NCI-H187 (cell line): ENCODE measurements around the gene NKX2-1.
A peak's percentile ranks its signal among the peaks of the same experiment; 100 is the strongest.
"Not testable (repeated sequence)": the region's sequence is repeated elsewhere in the genome, so short reads cannot be mapped to it uniquely, and the experiment has no call there.

Source experiments
- DNase-seq, 2 experiments: peaks; one replicate each; lab custom pipeline; 2025; lab: John Stamatoyannopoulos, UW

The NKX2-1 gene

DNA sequence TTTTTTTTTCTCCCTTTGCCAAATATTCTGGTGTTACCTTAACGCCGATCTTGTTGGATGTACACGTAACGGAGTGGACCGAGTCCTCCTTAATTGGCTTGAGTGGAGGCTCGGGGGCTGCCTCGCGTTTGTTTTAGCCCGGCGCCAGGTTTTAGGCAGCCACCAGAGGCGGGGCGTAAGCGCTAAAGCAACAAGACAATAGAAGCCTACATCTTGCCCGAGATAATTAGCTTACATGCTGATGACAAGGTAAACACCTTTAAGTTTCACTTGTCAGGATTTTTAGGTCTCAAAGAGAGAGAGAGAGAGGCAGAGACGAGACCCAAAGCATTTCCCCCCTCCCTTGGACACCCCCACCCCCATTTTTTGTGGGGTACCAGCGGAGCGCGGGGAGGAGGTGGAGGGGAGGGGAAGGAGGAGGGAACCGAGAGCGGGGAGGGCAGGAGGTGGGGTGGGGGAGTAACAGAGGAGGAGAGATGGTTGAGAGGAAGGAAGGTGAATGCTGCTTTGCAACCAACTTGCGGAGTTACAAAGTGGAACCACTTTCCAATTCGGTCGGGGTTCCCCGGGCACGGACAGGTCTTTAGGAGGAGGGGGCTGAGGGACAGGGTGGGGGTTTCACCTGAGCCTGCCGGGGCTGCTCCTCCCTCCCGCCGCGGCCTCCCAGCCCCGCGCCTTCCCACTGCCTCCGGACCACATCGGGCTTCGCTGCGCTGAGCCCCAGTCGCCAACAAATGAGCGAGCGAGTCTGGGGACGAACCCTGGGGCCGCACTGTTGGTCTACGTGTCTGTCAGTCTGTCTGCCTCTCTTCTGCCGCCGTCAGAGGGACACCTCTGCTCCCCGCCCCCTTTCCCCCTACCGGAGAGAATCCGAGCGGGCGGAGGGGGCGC, at the start of gene NKX2-1:
NKX2-1 (minus strand) TSS at position 802 of the 891 bp plus-strand sequence; CDS start at position 699, 103 bp downstream.
- peak; percentile 91 to 97 for DNase-seq

DNA sequence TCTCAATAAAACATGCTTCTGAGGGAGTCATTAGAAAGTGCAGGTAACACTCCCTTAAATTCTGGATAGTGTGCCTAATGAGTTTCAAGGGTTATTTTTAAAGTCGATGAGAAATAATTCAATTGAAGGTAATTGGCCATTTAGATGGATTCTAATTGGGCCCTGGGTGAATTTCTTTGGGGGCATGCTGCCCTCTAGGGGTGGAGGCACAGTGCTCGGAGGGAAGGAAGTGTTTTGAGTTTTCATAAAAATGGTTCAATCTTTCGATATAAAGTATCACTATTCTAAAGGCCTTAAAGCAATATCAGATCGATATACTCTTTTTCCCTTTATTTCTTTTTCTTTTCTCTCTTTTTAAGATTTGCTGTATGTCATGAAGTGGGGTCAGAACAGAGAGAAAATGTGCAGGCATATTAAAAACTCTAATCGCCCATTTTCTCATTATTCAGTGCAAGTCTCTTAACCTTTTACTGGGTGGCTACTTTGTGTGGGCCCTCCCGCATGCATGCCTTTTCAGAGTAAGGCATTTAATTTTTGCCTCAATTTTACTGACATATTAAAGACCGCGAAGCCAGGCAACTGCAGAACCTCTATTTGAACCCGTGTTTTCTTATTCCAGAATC, 36.9 kb upstream of the NKX2-1 start:
- DNase-seq = peak; percentile 54 to 56

DNA sequence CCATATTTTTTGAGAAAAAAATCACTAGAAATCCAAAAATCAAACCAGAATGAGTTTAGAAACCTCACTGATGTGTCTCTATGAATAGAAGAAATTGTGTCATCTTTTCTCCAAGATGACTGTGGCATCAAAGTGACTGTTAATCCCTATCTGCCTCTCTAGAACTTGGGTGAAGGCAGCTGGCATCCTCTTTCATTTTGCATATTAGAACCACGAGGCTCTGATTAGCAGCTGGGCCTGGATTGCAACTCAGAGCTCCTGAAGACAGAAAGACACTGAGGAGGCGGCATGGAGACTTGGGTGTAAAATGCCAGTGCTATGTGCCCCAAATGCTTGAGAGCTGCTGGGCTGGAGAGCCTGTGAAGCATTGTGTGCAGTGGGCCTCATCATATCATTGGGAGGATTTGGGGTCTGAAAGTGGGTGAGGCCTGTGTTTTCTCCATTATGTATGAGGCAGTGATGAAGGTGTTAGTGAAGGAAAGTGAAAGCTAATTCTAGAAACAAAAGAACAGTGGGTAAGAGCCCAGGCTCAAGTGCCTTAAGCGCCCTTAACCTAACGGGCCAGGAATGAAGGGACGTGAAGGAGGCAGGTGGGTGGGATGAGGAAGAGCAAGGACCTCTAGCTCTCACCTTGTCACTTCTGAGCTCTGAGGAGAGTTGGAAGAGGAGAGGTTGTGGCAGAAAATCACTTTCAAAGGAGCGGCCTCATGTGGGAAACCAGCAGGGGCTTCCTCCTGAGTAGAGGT, 36.1 kb upstream of the NKX2-1 start:
- peak; percentile 29 to 54 for DNase-seq

DNA sequence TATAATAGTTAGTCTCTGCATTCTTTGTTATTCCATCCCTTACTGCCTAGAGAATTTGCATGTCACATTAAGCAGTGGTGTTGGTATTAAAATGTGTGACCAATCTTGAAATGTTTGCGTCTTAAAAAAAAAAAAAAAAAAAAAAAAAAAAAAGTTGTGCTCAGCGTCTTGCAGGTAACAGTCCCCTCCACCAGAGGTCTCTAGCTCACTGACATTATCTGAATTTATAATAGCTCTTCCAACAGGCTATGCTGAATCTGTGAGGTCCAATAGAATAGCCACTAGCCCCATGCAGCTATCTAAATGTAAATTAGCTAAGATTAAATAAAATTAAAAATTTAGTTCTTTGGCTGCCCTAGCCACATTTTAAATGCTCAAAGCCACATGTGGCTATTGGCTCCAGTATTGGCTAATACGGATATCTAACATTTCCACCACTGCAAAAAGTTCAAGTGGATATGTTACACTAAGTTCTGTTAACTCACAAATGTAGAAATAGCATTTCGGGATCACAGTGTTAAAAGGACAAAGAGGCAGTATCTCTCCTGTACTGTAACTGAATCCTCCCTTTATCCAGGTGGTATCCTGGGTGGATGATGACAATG, 33.7 kb upstream of the NKX2-1 start:
- DNase-seq = peak in 1 of 2 experiments; percentile 42

DNA sequence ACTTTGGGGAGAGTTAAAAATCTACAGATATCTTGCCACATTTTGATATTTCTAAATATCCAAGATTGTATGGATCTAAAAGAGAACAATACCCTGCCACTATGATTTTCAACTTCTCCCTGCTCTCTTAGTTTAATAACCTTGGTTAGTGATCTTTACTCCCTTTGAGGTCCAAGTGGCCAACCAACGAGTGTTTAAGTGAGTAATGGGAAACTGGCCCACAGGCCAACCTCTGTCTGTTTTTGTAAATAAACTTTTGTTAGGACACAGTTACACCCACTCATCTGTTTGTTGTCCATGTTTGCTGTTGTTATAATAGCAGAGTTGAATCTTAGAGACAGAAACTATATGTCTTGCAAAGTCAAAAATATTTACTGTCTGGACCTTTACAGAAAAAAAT, 30.9 kb upstream of the NKX2-1 start:
- no peak for DNase-seq

DNA sequence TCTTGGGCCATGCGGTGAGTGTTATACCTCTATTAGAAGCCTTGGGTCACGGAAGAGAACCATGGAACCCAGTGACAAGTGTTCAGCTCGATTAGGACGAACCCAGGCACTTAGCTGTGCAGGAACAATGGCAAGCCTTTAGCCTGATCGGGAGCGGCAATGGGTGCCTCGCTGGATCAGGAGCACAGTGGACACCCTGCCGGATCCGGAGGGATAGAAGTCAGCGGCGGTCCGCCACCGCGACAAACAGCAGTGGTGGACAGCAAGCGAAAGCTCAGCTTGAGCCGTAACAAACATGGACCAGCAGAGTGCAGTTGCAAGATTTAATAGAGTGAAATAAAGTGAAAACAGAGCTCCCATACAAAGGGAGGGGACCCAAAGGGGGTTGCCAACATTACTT, 24.2 kb upstream of the NKX2-1 start:
- DNase-seq = not testable (repeated sequence)

DNA sequence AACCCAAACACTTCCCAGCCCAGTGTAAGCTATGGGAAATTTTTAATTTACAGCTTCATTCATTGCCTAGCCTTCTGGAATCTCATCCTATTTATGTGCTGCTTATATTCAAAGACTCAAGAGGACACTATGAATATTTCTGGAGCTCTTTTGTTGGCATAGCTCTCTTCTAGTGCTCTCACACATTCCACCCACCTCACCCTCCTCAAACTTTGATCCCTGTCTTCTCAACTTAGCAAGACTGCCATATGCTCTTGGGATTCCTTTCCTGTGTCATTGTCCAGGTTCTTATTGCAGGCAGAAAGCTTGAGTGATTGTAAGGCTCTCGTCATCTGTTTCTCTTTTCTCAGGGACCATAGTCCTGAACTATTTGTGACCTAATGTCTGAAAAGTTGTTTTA, 18.0 kb upstream of the NKX2-1 start:
- DNase-seq = no peak

DNA sequence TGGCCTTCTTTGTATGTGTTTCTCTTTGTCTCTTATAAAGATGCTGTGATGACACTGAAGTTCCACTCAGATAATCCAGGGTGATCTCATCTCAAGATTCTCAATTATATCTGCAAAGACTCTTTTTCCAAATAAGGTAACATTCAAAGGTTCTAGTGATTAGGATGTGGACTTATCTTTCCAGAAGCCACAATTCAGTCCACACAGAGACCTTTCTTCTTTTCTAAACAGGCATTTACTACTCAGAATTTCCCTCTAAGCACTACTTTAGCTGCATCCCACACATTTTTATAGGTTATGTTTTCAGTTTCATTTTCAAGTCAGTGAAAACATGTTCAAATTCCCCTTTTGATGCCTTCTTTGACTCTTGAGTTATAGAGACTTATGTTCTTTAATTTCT, 9.0 kb upstream of the NKX2-1 start:
- peak in 1 of 2 experiments; percentile 56 for DNase-seq

DNA sequence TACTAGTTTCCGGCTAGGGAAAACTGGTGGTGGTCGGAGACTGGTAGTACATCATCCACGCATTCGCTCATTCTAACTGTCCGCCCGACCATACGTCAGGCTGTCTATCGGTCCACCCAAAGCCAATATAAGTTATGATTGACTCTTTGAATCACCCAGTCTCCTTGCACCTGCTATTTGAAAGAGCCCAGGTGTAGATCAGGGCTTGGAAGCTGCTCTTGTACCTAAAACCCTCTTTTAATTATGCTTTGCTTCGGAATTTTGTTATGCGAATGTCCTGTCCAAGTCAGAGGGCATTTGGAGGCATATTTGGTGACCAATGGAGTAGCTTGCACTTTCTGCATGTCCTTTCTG, 5.7 kb upstream of the NKX2-1 start:
- no peak for DNase-seq

DNA sequence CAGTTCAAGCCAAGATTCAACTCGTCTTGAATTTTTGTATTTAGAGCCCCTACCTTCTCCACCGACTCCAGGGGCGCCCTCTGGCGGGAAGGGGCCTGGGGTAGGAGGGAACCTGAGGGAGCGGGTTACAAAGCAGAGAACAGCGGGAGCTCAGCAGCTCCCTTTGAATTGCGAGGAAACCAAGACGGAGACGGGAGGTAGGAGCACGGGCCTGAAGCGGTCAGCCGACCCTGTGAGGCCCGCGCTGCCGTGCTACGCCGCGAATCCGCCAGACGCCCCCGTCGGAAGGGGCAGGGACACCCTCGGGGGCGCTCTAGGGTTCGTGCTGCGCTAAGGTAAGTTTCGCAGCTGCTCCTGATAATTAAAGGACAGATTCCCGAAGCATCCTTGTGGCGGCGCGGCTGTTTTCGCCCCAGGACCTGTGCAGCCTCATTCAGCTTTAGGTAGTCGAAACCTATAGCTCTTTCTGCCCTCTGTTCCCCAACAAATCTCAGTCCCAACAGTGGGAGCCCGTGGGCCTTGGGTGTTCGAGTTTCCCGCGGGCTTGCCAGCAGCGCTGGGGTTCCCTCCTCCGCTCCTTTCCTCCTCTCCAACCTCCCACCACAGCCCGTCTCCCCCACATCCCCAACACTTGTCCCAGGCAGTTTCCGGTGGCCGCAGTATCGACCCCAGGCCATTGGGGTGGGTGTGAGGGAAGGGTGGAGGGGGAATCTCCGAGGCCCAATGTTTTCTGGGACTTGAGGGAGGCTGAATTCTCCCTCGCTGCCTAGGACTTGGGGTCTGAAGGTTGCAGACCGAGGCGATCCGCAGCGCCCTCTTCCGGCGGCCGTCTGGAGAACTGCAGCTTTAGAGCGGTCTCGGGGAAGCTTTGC, 5.1 kb upstream of the NKX2-1 start:
- DNase-seq = no peak

DNA sequence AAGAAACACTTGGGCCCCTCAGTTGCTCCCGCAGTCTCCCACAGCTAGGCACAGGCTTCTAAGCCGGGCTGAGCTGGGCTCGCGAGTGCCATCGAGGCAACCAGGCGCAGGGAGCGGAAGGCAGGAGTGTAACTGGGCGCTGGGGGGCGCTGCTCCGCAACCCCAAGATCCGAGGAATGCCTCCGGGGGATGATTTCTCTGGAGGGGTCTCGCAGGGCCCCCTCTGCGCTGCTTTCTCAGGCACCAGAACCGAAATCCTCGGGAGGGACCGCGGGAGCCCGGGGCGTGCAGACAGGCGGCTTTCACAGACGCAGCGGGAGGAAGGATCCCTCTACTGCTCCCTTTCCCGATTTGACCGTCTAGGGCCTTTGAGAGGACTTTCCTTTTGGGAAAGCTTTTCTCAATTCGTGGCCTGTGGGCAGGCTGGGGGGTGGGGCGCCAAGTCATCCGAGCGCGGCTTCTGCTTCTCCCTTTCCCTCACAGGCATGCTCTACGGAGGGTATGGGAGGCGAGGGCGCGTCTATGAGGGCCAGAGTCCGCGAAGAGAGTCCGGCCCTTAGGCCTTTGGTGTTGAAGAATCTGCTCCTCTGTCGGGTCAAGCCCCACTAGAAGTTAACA, 4.3 kb upstream of the NKX2-1 start:
- no peak for DNase-seq

DNA sequence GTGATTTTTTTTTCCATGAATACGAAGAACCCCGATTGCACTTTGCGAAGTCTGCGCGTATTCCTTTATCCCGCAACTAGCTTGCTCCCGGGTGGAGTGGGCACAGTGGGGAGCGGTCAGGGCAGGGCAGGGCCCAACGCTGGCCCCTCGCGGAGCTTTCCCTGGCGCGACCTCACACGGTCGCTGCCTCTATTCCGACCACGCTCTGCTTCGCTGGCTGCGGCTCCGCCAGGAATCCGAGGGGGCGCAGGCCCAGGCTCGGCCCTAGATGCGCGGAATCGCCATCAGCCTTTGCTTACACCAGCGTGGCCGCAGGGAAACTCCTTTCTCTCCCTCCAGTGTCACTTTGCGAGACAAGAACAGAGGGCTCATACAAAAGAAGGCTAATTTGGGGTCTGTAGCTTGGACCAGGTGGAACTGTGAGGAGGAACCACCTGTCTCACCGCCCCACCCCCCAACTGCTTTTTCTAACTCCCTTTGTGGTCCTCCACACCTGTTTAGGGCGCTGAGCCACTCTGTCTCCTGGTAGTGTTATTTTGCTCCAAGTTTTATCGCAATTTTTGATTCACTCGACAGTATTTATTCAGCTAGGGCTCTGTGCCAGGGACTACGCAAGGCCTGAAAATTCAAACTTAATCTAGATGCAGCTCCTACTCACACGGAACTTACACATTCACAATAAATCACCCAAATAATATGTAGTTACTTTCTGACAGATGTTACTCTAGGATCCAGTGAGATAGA, 3.1 kb upstream of the NKX2-1 start:
- DNase-seq = peak; percentile 60 to 84

DNA sequence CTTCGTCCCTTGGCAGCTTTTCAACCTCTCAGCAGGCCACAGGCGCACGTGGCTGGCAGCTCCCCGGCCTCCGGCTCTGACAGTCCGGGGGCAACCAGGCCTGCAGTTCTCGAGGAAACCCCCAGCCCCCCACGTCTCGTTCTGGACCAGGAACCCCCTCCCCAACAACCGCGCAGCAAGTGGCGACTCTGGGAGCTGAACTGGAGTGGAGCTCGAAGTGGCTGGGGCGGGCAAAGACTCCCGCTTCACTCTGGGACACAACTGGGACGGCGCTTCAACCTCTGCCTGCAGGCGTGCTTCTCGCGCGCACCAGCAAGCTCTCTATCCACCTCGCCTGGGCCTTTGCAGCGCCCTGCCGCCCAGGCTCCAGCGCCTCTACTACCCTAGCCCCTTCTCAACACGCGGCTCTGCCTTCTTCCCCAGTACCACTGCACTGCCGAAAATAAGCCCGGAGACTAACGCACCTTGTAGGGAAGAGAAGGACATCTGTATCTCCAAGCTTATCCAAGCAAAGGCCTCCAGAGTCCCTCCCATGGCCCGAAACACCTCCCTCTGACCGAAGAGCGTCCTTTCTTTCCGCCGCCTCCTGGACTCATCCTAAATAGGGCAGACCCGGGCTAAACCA, 2.4 kb upstream of the NKX2-1 start:
- DNase-seq = peak in 1 of 2 experiments; percentile 72

DNA sequence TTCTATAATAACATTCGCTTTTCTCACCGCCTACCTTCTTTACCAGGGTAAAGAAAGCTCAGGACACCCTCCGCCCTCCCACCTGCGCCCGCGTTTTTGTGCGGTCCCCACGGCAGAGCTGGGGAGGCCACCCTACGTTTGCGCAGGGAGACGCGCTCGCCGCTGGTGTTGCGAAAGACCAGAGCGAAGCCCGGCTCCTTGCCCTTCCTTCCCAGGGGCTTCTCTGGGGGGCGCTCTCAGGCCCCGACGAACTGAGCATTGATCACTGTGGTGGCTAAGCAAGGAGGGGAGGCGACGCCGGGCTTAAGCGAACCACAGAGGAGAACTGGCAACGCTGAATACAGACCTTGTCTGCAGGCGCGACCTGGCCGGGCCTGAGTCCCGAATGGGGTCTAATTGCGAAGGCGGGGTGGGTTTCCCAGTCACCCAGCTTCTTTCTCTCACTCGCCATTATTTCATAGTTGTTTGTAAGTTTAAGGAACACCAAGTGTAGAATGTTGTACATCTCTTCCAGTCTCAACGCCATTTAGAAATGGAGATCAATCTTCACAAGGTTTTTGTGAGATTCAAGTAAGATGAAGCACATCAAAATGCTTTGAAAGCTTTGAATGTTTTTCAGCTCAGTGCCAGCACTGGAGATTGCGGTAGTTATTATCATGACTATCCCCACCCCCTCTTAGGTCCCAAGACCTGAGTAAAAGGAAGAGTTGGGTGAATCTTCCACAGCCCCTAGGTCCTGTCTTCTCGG, 1.7 kb upstream of the NKX2-1 start:
- peak in 1 of 2 experiments; percentile 86 for DNase-seq

DNA sequence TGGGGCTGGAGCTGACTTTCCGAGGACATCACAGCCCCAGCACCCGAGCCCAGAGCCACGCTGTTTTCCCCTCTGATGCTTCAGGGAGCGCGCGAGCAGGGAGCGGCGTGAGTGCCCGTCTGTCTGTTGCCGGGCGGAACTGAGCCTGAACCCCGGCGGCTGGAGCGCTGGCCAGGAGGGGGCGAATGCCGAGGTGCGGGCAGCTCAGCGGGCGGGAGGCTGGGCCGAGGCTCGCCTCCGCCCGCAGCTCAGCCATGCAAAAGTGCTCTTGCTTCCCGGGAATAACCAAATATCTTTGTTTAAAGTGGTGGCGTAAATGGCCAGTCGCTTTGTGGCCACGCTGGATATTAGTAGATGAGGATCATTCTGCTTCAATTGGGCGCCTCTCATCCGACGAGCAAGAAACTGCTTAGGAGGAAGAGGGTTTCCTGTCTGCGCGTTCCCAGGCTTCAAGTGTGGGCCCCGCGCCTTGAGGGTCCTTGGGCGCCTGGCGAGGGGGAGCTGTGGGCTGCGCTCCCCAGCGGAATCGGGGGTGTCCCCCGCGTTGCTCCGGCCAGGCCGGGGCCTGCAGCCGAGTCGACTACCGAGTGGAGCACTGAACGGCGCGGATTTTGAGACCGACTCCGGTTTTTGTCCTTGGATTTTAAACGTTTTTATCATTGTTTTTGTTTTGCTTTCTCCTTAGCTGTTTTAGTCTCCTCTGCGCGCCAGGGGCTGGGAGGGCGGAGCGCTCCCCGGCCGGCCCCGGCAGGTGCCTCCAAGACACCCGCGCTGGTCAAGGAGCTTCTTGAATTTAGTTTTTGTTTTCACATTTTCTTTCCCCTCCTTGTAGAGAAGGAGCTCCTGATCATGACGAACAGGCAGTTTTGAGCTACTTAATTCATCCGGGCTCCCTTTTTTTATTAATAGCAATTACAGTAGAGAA, 831 bp upstream of the NKX2-1 start:
- DNase-seq = peak in 1 of 2 experiments; percentile 70

DNA sequence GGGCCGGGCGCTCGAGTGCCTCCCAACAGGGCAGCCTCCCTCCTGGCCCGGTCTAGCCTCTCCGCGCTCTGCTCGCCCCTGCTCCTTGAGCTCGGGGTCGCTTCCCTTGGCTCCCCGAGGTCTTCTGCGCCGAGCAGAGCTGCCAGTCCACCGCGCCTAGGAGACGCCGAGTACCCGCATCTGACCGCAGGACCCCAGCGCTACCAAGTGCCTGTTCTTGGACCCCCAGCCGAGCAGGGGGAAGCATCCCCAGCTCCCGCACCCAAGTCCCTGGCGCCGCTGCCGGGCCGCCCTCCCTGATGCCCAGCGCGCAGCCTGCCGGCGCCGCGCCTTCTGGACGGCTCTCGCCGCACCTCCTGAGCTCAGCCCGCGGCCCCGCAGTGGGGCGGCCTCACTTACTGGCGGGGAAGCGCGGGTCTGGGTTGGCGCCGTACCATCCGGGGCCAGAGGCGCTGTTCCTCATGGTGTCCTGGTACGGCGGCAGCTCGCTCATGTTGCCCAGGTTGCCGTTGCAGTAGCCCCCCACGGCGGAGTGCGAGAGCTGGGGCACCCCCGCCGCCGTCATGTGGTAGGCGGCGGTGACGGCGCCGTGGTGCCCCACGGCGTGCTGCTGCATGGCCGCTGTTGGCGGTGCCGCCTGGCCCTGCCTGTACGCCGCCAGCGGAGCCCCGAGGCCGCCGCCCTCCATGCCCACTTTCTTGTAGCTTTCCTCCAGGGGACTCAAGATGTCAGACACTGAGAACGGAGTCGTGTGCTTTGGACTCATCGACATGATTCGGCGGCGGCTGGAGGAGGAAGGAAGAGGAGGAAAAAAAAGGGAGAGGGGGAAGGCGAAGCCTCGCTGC, 1.2 kb downstream of the NKX2-1 start:
- DNase-seq = no peak
